GM23338 (cell line): ENCODE data around the gene CTBP2.

Experiments
- CTCF ChIP-seq, 2 experiments: fragments of 200-600 bp in 1 of 2; sonication (generic) in 1 of 2; conservative IDR thresholded peaks; 2 replicates each; pipeline versions ENCODE4 v1.5.1 to v1.6.1; 2016 to 2017; ENCODE audit warnings: antibody characterized with exemption in 2 of 2, low read depth in 2 of 2, mild to moderate bottlenecking in 2 of 2, moderate library complexity in 1 of 2
- EZH2 ChIP-seq: fragments of 200-600 bp; sonication (generic); IDR thresholded peaks from one replicate; pipeline ENCODE4 v1.8.0; 2017; ENCODE audit warnings: antibody characterized with exemption, mild to moderate bottlenecking, low read depth; ENCODE audit not compliant: unreplicated experiment
- EZH2phosphoT487 ChIP-seq: fragments of 200-600 bp; sonication (generic); IDR thresholded peaks from one replicate; pipeline ENCODE4 v1.8.1; 2018; ENCODE audit warnings: antibody characterized with exemption; ENCODE audit not compliant: unreplicated experiment
- JUNB ChIP-seq: IDR thresholded peaks from one replicate; pipeline ENCODE4 v1.6.1; 2016; ENCODE audit warnings: antibody characterized with exemption; ENCODE audit not compliant: unreplicated experiment
- POLR2AphosphoS5 ChIP-seq: IDR thresholded peaks from 2 replicates; pipeline ENCODE4 v1.6.1; 2016; ENCODE audit warnings: antibody characterized with exemption, low read depth
- REST ChIP-seq: IDR thresholded peaks from one replicate; pipeline ENCODE4 v1.6.1; 2018; ENCODE audit warnings: antibody characterized with exemption; ENCODE audit not compliant: unreplicated experiment
- ZNF114 ChIP-seq: fragments of 250-450 bp; sonication (Bioruptor Pico); IDR thresholded peaks from 2 replicates; pipeline ENCODE4 v1.5.0; 2020; ENCODE audit warnings: mild to moderate bottlenecking, moderate library complexity
- ZNF331 ChIP-seq: fragments of 250-450 bp; sonication (Bioruptor Pico); IDR thresholded peaks from 2 replicates; pipeline ENCODE4 v1.5.0; 2020; ENCODE audit warnings: low read depth, mild to moderate bottlenecking, moderate library complexity

- TF ChIP-seq CTCF (conservative IDR thresholded peaks at IDR 0.05; ENCODE audit: low read depth in 2 of 2) (no peak), POLR2AphosphoS5 (no peak), EZH2 (no peak), JUNB (no peak), REST (no peak), EZH2phosphoT487 (no peak), ZNF114 (no peak), ZNF331 (CRISPR knock-in tag) (no peak)
Measured at GRCh38 chr10:125171402-125172306, 11.3 kb upstream of the CTBP2 start.
